Activated CD4-positive, alpha-beta T cell treated with anti-CD3 and anti-CD28 coated beads, Interleukin-2, amount 50 U/mL, for 24 hours (primary cell): ENCODE measurements around the gene IRX3.

Experiments used
- DNase-seq, 2 donors: peaks; one replicate each; pipeline ENCODE4 v3.0.0-alpha.2; 2020; ENCODE audit warnings: low read depth in 1 of 2, low spot score in 1 of 2

The IRX3 gene

GRCh38 chr16:54286366-54287130 lies at the start of gene IRX3:
TSS of gene IRX3 (minus strand) at chr16:54286787. CDS start at chr16:54286050, 737 bp downstream.
- no peak for DNase-seq

- no peak for DNase-seq
Measured at GRCh38 chr16:54335230-54335629, 48.6 kb upstream of the IRX3 start.

GRCh38 chr16:54334208-54334607 lies 47.6 kb upstream of the IRX3 start:
- no peak for DNase-seq

GRCh38 chr16:54331241-54332002 lies 44.8 kb upstream of the IRX3 start:
- no peak for DNase-seq

- DNase-seq = no peak
Measured at GRCh38 chr16:54327609-54328008, 41.0 kb upstream of the IRX3 start.

GRCh38 chr16:54326266-54326662 lies 39.7 kb upstream of the IRX3 start:
- no peak for DNase-seq

- DNase-seq = no peak
Measured at GRCh38 chr16:54325616-54326265, 39.2 kb upstream of the IRX3 start.

- no peak for DNase-seq
Measured at GRCh38 chr16:54324716-54325115, 38.1 kb upstream of the IRX3 start.

- DNase-seq = no peak
Measured at GRCh38 chr16:54320697-54321340, 34.2 kb upstream of the IRX3 start.

GRCh38 chr16:54318941-54319340 lies 32.4 kb upstream of the IRX3 start:
- no peak for DNase-seq

- DNase-seq = no peak
Measured at GRCh38 chr16:54317101-54317611, 30.6 kb upstream of the IRX3 start.

GRCh38 chr16:54316095-54316889 lies 29.7 kb upstream of the IRX3 start:
- no peak for DNase-seq

GRCh38 chr16:54313789-54314188 lies 27.2 kb upstream of the IRX3 start:
- no peak for DNase-seq

GRCh38 chr16:54312502-54312991 lies 26.0 kb upstream of the IRX3 start:
- DNase-seq = no peak

GRCh38 chr16:54309341-54309740 lies 22.8 kb upstream of the IRX3 start:
- no peak for DNase-seq

GRCh38 chr16:54305080-54305479 lies 18.5 kb upstream of the IRX3 start:
- no peak for DNase-seq

GRCh38 chr16:54303613-54304012 lies 17.0 kb upstream of the IRX3 start:
- no peak for DNase-seq

GRCh38 chr16:54297154-54297553 lies 10.6 kb upstream of the IRX3 start:
- no peak for DNase-seq

- DNase-seq = no peak
Measured at GRCh38 chr16:54296543-54296942, 10.0 kb upstream of the IRX3 start.
